Inflammatory macrophage treated with lipopolysaccharide for 4 hours (primary cell): ENCODE measurements around the gene SIPA1L2.

Experiments used
- DNase-seq: peaks from one replicate; pipeline ENCODE4 v3.0.0-alpha.2; 2020

Gene SIPA1L2

GRCh38 chr1:232612836-232613235 lies 17.1 kb downstream of the SIPA1L2 start:
- peak; percentile 56 for DNase-seq

DNA sequence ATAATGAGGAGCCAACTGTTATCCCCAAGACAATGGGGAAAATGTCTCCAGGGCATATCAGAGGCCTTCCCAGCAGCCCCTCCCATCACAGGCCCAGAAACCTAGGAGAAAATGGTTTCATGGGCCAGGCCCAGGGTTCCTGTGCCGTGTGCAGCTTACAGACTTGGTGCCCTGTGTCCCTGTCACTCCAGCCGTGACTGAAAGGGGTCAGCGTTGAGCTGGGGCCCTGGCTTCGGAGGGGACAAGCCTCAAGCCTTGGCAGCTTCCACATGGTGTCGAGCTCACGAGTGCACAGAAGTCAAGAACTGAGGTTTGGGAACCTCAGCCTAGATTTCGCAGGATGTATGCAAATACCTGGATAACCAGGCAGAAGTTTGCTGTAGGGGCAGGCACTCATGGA lies 18.1 kb downstream of the SIPA1L2 start:
- DNase-seq: no peak

DNA sequence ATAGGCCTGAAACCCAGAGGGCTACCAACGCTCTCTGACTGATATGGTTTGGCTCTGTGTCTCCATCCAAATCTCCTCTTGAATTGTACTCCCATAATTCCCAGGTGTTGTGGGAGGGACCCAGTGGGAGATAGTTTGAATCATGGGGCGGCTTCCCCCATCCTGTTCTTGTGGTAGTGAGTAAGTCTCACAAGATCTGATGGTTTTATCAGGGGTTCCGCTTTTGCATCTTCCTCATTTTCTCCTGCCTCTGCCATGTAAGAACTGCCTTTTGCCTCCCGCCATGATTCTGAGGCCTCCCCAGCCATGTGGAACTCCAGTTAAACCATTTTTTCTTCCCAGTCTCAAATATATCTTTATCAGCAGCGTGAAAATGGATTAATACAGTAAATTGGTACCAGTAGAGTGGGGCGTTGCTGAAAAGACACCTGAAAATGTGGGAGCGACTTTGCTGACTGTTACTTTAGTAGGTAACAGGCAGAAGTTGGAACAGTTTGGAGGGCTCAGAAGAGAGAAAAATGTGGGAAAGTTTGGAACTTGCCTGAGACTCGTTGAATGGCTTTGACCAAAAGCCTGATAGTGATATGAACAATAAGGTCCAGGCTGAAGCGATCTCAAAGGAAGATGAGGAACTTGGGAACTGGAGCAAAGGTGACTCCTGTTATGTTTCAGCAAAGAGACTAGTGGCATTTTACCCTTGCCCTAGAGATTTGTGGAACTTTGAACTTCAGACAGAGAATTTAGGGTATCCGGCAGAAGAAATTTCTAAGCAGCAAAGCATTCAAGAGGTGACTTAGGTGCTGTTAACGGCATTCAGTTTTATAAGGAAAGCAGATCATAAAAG lies 18.8 kb downstream of the SIPA1L2 start:
- peak; percentile 87 for DNase-seq

GRCh38 chr1:232610192-232610901 lies 19.6 kb downstream of the SIPA1L2 start:
- DNase-seq: no peak

GRCh38 chr1:232608427-232608826 lies 21.5 kb downstream of the SIPA1L2 start:
- DNase-seq: no peak

DNA sequence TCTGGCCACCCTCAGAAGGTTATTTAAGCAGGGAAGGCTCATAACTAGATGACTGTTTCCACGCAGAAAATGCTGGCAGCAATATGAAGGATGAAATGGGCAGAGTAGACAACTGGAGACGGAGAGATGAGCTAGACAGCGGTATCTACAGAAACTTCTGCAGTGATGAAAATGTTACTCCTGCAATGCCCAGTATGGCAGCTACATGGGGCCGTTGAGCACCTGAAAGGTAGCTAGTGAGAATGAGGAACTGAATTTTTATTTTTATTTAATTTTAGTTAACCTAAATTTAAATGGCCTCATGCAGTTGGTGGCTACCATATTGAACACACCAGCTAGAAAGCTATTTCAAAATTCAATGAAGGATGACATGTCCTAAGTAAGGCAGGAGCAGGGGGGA lies 27.3 kb downstream of the SIPA1L2 start:
- no peak for DNase-seq

- peak; percentile 64 for DNase-seq
These were observed 29.3 kb downstream of the SIPA1L2 start for GRCh38 chr1:232600424-232601258.

GRCh38 chr1:232599178-232600041 lies 30.5 kb downstream of the SIPA1L2 start:
- peak; percentile 33 for DNase-seq

DNA sequence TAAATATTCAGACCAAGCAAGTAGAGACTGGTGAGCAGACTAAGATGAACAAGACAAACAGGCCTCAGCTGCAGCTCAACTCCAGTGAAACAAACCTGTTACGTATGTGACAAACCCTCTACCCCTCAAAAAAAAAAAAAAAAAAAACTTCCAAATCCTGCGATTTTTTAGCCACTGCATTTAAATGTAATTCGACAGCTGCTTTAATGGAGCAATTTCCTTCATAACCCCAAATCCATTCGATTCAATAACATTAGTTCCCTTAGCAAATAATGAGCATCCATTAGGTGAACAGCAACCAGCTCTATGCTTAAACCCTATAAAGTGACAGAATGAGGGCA lies 31.1 kb downstream of the SIPA1L2 start:
- DNase-seq: no peak

DNA sequence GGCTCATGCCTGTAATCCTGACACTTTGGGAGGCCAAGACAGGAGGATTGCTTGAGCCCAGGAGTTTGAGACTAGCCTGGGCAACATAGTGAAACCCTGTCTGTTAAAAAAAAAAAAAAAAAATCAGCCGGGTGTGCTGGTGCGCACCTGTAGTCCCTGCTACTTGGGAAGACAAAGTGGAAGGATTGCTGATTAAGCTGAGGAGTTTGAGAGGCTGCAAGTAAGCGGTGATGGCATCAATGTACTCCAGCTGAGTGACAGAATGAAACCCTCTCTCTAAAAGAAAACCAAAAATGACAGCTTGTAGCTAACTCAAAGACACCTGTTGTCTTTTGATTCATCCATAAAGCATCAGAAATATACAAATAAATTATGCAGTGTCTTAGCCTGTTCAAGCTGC lies 31.8 kb downstream of the SIPA1L2 start:
- no peak for DNase-seq

DNA sequence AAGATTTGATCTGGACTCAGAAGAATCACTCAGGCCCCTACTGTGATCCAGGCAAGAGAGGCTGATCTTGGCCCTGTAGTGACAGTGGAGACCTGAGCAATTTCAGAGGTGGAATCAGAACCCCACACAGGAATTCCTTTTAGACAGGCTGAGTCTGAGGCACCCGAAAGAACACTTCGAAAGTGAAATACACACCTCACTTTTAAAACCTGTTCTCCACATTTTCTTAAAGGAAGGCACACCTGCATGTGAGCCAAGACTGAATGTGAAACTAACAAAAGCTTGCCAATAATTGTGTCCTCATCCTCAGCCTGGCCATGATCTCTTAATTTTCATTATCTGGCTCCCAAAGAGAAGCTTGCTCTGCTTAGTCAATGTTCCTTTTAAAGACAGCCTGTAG lies 32.2 kb downstream of the SIPA1L2 start:
- DNase-seq: no peak

DNA sequence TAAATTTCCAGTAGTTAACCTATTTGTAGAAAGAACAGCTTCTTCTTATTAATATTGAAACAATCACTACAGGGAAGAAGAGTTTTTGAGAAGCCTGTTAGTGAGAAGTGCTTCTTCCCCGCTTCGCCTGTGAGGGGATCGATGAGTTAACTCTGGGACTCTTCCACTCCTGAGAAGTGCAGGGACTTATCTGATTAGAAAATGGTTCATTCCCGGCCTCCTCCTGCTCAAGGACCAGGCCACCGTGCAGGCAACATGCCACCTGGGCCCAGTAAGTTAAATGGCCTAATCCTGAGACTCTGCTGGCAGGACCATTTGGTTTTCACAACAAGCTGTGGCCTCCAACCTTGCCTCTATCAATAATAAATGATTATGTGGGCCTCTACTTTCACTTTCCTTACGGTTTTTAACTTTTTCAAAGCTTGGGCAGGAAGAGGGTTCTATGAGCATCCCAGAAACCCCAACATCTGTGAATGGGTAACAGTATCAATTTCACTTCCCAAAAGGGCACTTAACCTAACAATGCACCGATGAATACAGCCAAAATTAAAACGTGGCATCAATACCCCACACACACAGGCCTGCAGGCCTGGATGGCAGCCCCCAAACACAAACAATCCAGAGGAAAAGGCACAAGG lies 33.1 kb downstream of the SIPA1L2 start:
- peak; percentile 29 for DNase-seq

GRCh38 chr1:232594768-232595698 lies 34.9 kb downstream of the SIPA1L2 start:
- DNase-seq: no peak

DNA sequence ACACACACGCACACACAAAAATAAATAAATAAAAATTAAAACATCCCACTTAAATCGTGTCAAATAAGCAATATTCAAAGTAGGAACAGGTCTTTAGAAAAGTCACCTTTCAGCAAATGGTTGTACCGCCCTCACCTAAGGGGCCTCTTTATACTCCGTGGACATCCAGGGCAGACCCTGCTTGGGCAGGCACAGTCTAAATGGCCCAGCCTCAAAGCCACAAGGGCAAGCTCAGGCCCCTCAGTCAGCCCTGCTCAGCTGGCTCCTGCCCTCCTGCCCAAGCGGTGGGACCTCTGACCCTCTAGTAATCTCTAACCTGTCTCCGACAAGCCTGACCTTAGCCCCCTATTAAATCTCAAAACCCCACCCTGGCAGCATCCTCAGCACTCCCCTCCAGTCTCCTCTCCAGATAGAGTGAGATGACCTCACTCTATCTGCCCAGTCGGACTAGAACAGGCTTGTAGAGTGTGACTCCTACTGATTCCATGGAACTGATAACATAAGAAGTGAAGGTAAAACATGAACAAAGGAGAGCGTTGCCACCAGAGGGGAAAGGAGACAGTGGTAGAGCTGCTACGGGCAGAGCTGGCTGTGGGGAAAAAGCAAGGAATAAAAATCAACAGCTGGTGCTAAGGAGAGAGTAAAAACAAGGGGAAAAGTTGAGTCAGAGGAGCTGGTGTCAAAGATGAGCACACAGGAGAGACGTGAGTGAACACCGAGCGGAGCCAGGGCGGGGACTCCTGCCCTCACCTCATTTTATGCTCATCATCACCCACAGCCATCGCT lies 36.0 kb downstream of the SIPA1L2 start:
- DNase-seq: no peak

DNA sequence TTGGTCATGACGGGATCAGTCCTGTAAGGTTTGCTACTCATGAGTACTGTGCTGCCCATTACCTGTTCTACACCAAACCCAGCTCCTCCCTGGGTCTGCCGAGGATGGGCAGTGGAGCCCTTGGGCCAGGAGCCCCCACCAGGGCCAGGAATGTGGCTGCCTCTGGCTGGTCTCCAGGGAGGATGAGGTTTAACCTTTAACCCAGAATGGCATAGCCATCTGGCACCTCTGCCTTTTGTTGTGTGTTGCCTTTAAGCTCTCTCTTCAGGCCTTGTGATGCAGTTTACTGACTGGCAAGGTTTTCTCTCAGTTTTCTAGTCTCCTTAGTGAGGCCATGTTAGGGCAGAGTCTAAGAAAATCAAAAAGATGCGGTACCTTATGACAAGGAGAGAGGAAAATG lies 38.6 kb downstream of the SIPA1L2 start:
- no peak for DNase-seq

DNA sequence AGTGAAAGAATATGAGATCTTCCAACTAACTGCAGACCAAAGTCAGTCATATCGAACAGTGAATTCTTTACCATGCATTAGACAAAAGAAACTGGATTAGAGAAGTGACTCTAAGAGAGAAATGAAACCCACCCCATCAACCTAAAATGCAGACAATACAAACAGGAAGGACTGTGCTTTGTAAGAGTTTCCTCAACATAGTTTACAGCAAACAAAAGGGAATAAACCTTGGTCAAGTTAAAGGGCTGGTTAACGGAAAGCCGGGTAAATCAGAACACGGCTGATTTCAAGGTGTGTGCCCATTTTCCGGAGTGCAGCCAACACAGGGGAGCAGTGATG lies 39.2 kb downstream of the SIPA1L2 start:
- peak; percentile 85 for DNase-seq

GRCh38 chr1:232589812-232590743 lies 39.9 kb downstream of the SIPA1L2 start:
- DNase-seq: peak; percentile 83

GRCh38 chr1:232589111-232589811 lies 40.7 kb downstream of the SIPA1L2 start:
- DNase-seq: no peak
